SK-N-MC (cell line): ENCODE measurements around the gene ARG2.
"Not testable (repeated sequence)": the region's sequence is repeated elsewhere in the genome, so short reads cannot be mapped to it uniquely, and the experiment has no call there.

Source experiments
- DNase-seq: peaks from one replicate; pipeline ENCODE4 v3.0.0-alpha.2; 2011; ENCODE audit warnings: low read depth, low spot score
- H3K27ac ChIP-seq: fragments of 200-600 bp; sonication (generic); 2 replicates; pipeline ENCODE4 v1.5.1; 2016; ENCODE audit warnings: mixed run types
- H3K36me3 ChIP-seq: fragments of 200-600 bp; sonication (generic); 2 replicates; pipeline ENCODE4 v1.6.1; 2017; ENCODE audit warnings: antibody characterized with exemption, low read length, mixed read lengths; ENCODE audit not compliant: insufficient read depth
- H3K4me3 ChIP-seq: fragments of 200-600 bp; sonication (generic); 2 replicates; pipeline ENCODE4 v1.5.1; 2016
- H3K9ac ChIP-seq: fragments of 200-600 bp; sonication (generic); 2 replicates; pipeline ENCODE4 v1.8.0; 2017; ENCODE audit warnings: mixed run types, mixed read lengths; ENCODE audit not compliant: insufficient read length
- H3K9me3 ChIP-seq: fragments of 200-600 bp; sonication (generic); 2 replicates; pipeline ENCODE4 v1.6.1; 2017; ENCODE audit warnings: low read depth, mild to moderate bottlenecking, antibody characterized with exemption, low read length, moderate library complexity, mixed read lengths
- EZH2 ChIP-seq: fragments of 200-600 bp; sonication (generic); IDR thresholded peaks from one replicate; pipeline ENCODE4 v1.6.1; 2017; ENCODE audit warnings: antibody characterized with exemption
- FOXP2 ChIP-seq: optimal IDR thresholded peaks from 2 replicates; pipeline ENCODE3; 2011; ENCODE audit warnings: mild to moderate bottlenecking, moderate library complexity; ENCODE audit not compliant: insufficient read depth; ENCODE audit errors: extremely low read length, control extremely low read depth
- POLR2AphosphoS5 ChIP-seq: IDR thresholded peaks from 2 replicates; pipeline ENCODE4 v1.6.1; 2012; ENCODE audit warnings: mild to moderate bottlenecking, low read depth, low read length, borderline replicate concordance

The ARG2 gene

GRCh38 chr14:67599698-67600561 lies 19.8 kb upstream of the ARG2 start, which contains the start of gene PIGH:
Gene PIGH, minus strand, starts transcription at chr14:67600268. Its CDS starts 65 bp downstream, at chr14:67600203.
- H3K9ac ChIP-seq: peak within 1 kb of the TSS; percentile 89
- H3K9me3 ChIP-seq: no peaks in the 10 kb centered on the region
- peak within 1 kb of the TSS; percentile 99 for H3K4me3 ChIP-seq
- DNase-seq: no peak
- no peaks in the 10 kb centered on the region; the same call in 1 of the 2 replicates for H3K36me3 ChIP-seq
- H3K27ac ChIP-seq: no peak within 1 kb of the TSS
- peak; percentile 84 for TF ChIP-seq POLR2AphosphoS5
- TF ChIP-seq EZH2: no peak
- no peak for TF ChIP-seq FOXP2

- H3K27ac ChIP-seq: not testable (repeated sequence)
- peak overlapping the region; percentile 99 for H3K4me3 ChIP-seq
- H3K9ac ChIP-seq: peak overlapping the region; percentile 38
Observed at GRCh38 chr14:67600562-67600974, 19.2 kb upstream of the ARG2 start.

DNA sequence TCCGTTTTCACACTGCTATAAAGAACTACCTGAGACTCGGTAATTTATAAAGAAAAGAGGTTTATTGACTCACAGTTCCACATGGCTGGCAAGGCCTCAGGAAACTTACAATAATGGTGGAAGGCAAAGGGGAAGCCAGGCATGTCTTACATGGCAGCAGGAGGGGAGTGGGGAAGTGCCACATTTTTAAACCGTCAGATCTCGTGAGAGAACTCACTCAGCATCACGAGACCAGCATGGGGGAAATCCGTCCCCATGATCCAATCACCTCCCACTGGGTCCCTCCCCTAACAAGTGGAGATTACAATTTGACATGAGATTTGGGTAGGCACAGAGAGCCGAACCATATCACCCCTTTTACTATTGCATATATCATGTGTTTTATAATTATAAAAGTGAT lies 17.6 kb upstream of the ARG2 start:
- TF ChIP-seq POLR2AphosphoS5: no peak
- no peak for TF ChIP-seq EZH2
- TF ChIP-seq FOXP2: no peak
- DNase-seq: no peak
- no peak overlapping the region for H3K9ac ChIP-seq
- no peaks in the 10 kb centered on the region for H3K36me3 ChIP-seq
- H3K4me3 ChIP-seq: no peak overlapping the region
- no peaks in the 10 kb centered on the region for H3K9me3 ChIP-seq
- no peak overlapping the region for H3K27ac ChIP-seq

More at GRCh38 chr14:67600562-67600974, 19.2 kb upstream of the ARG2 start:
- not testable (repeated sequence) for DNase-seq, H3K36me3 ChIP-seq, H3K9me3 ChIP-seq

- Histone ChIP-seq H3K4me3 (no peak overlapping the region), H3K27ac (no peak overlapping the region), H3K9me3 (no peaks in the 10 kb centered on the region), H3K36me3 (no peaks in the 10 kb centered on the region), H3K9ac (no peak overlapping the region)
- DNase-seq: no peak
- no peak for TF ChIP-seq EZH2
Observed at GRCh38 chr14:67602995-67603545, 16.6 kb upstream of the ARG2 start.

- no peak overlapping the region for H3K9ac ChIP-seq
- H3K36me3 ChIP-seq: no peaks in the 10 kb centered on the region
- H3K9me3 ChIP-seq: no peaks in the 10 kb centered on the region
- no peak for DNase-seq
- H3K27ac ChIP-seq: no peak overlapping the region
- TF ChIP-seq EZH2 (no peak), FOXP2 (no peak), POLR2AphosphoS5 (no peak)
- no peak overlapping the region for H3K4me3 ChIP-seq
Observed at GRCh38 chr14:67607646-67608045, 12.1 kb upstream of the ARG2 start.

GRCh38 chr14:67609642-67610310 lies 9.9 kb upstream of the ARG2 start:
- DNase-seq: no peak
- Histone ChIP-seq H3K9ac (no peak overlapping the region), H3K9me3 (no peaks in the 10 kb centered on the region), H3K27ac (no peak overlapping the region), H3K4me3 (no peak overlapping the region), H3K36me3 (no peaks in the 10 kb centered on the region)
- no peak for TF ChIP-seq EZH2
- no peak for TF ChIP-seq POLR2AphosphoS5
- TF ChIP-seq FOXP2: no peak

GRCh38 chr14:67610491-67610890 lies 9.2 kb upstream of the ARG2 start:
- TF ChIP-seq EZH2 (no peak), POLR2AphosphoS5 (no peak), FOXP2 (no peak)
- no peak for DNase-seq
- Histone ChIP-seq H3K4me3 (no peak overlapping the region), H3K9ac (no peak overlapping the region), H3K9me3 (no peaks in the 10 kb centered on the region), H3K36me3 (no peaks in the 10 kb centered on the region), H3K27ac (no peak overlapping the region)

DNA sequence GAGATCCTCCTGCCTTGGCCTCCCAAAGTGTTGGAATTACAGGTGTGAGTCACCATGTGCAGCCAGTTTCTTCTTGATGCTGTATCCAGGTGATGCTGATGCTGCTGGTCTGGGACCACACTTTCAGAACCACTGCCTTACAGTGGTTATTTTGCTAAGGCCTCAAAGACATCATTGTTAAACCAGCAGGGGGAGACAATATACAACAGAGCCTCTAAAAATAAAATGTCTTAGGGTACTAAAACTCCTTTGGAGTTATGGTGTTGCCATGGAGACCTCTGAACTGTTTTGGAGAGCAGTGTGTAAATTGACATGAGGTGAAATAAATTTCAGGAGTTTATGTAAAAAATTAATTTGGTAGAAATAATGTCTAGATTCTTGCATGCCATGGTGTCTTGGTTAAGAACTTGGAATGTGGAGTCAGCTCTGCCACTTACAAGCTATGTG lies 1.1 kb upstream of the ARG2 start:
- TF ChIP-seq FOXP2: no peak
- Histone ChIP-seq H3K4me3 (no peak overlapping the region), H3K9me3 (no peaks in the 10 kb centered on the region), H3K27ac (no peak overlapping the region), H3K36me3 (no peaks in the 10 kb centered on the region), H3K9ac (no peak overlapping the region)
- DNase-seq: peak; percentile 67
